Spleen (tissue), 11 donors: ENCODE results near the gene LTN1. TPM values are rescaled to one million over a fixed set of nuclear protein-coding genes. Genes with fewer than 3 reads are reported as not detected.
"Not testable (repeated sequence)": the region's sequence is repeated elsewhere in the genome, so short reads cannot be mapped to it uniquely, and the experiment has no call there.

Source experiments
- DNase-seq: peaks from one replicate; pipeline ENCODE4 v3.0.0-alpha.2; 2020
- H3K27ac ChIP-seq, 8 donors: fragments of 200-600 bp; sonication (generic) in 7 of 8; 1 replicate in 4 of 8; 2 replicates in 4 of 8; pipeline versions ENCODE4 v1.5.0 to v1.8.0; 2016 to 2021; ENCODE audit warnings: inconsistent platforms in 4 of 8, mild to moderate bottlenecking in 4 of 8, moderate library complexity in 1 of 8
- H3K27me3 ChIP-seq, 7 donors: fragments of 200-600 bp; sonication (generic) in 6 of 7; replicated peaks in 1 of 7; 1 replicate in 4 of 7; 2 replicates in 3 of 7; pipeline versions ENCODE4 v1.5.0 to v1.8.0; 2016 to 2021; ENCODE audit warnings: inconsistent platforms in 3 of 7, mild to moderate bottlenecking in 1 of 7
- H3K36me3 ChIP-seq, 6 donors: fragments of 200-600 bp; sonication (generic) in 5 of 6; 1 replicate in 4 of 6; 2 replicates in 2 of 6; pipeline versions ENCODE4 v1.5.0 to v1.8.0; 2016 to 2021; ENCODE audit warnings: inconsistent platforms in 2 of 6
- H3K4me1 ChIP-seq, 6 donors: fragments of 200-600 bp; sonication (generic) in 5 of 6; 1 replicate in 3 of 6; 2 replicates in 3 of 6; pipeline versions ENCODE4 v1.5.0 to v1.8.0; 2016 to 2021; ENCODE audit warnings: inconsistent platforms in 3 of 6
- H3K4me3 ChIP-seq, 8 donors: fragments of 200-600 bp; sonication (generic) in 7 of 8; 1 replicate in 4 of 8; 2 replicates in 4 of 8; pipeline versions ENCODE4 v1.5.0 to v1.8.0; 2016 to 2021; ENCODE audit warnings: inconsistent platforms in 4 of 8, mild to moderate bottlenecking in 4 of 8, moderate library complexity in 2 of 8
- H3K9me3 ChIP-seq, 8 donors: fragments of 200-600 bp; sonication (generic) in 7 of 8; 1 replicate in 4 of 8; 2 replicates in 4 of 8; pipeline versions ENCODE4 v1.5.0 to v1.8.0; 2016 to 2021; ENCODE audit warnings: inconsistent platforms in 4 of 8
- POLR2A ChIP-seq, 3 donors: fragments of 450-650 bp; IDR thresholded peaks; one replicate each; pipeline ENCODE4 v1.5.1; 2017; ENCODE audit warnings: antibody characterized with exemption in 3 of 3, mild to moderate bottlenecking in 1 of 3
- POLR2AphosphoS5 ChIP-seq, 3 donors: sonication (generic); formaldehyde crosslinking; IDR thresholded peaks; one replicate each; pipeline ENCODE4 v1.5.1; 2017; ENCODE audit warnings: antibody characterized with exemption in 3 of 3
- WGBS, 5 donors: extraction: QIAGEN DNeasy Blood & Tissue Kit in 3 of 5; methylation state at CpG; one replicate each; pipeline versions ENCODE4 v1.1.5 to v1.1.7; 2013 to 2018; 5-methylcytosine and 5-hydroxymethylcytosine counted together
- intact Hi-C: fragments of 100-400 bp; cut with DNase I; formaldehyde crosslinking; loops from one replicate; pipeline ENCODE4 v1.15.0; 2023; ENCODE audit warnings: low total_unique reads
- polyA plus RNA-seq, 3 donors: library from polyadenylated mRNA; stranded (reverse); fragments of 200-250 nt; gene quantifications; one replicate each; pipeline ENCODE4 v1.2.1, GENCODE V29; 2013
- total RNA-seq, 7 donors: library from RNA; depleted of rRNA in 3 of 7; stranded (reverse); fragments of >200 nt in 3 of 7; fragmentation: NEBNext Ultra II Directional in 4 of 7; extraction: Animal tissue kit (Norgen Biotek cat#: 25700) in 4 of 7; gene quantifications; one replicate each; pipeline versions ENCODE4 v1.1.0 to v1.2.1, GENCODE V29; 2016 to 2021
- TF ChIP-seq, protein P1 (sequence below), 11 experiments: fragments of 200-600 bp in 7 of 11; fragments of 450-650 bp in 4 of 11; sonication (generic) in 4 of 11; IDR thresholded peaks in 8 of 11; conservative IDR thresholded peaks in 3 of 11; 1 replicate in 7 of 11; 2 replicates in 4 of 11; pipeline versions ENCODE4 v1.4.0 to v1.8.0; 2016 to 2021; ENCODE audit warnings: antibody characterized with exemption in 11 of 11, inconsistent platforms in 4 of 11, mild to moderate bottlenecking in 1 of 11
- donor health status: healthy with polysubstance abuse.
- donor health status: DM: no; HTN: no; CAD: no; lungs with moderate emphysema.
- donor health status: DM: no; HTN: no; CAD: no.
- donor health status: Bipolar disorder and iron deficiency.
- donor health status: healthy.
- donor health status: DM: no; HTN: no; CAD: no.
- donor health status: DM: yes; HTN: yes; CAD: no.

The LTN1 gene
- total and polyA plus RNA-seq, 10 donors = 4.6 to 37.3 (median 28.7) TPM

DNA sequence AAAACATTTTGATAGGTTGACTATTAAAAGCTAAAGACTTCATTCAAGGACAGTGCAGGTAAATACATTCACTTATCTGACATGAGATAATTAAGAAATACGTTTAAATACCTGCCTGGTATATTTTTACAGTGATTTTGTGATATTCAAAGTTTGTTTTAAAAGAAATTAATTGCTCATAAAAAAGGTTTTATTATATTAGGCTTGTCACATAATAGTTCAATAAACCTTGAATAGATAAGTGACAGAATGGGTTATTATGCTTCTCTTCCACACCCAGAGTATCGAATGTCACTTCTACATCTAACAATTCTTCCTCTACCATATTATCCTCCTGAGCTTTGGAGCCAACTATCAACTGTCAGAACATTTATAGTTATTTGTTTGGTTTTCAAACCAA lies 60.0 kb downstream of the LTN1 start:
- intact Hi-C loops = no loop called here
- no peak for DNase-seq
- TF ChIP-seq POLR2A (IDR thresholded peaks at IDR 0.05) = no peak
- TF ChIP-seq, protein P1, sequence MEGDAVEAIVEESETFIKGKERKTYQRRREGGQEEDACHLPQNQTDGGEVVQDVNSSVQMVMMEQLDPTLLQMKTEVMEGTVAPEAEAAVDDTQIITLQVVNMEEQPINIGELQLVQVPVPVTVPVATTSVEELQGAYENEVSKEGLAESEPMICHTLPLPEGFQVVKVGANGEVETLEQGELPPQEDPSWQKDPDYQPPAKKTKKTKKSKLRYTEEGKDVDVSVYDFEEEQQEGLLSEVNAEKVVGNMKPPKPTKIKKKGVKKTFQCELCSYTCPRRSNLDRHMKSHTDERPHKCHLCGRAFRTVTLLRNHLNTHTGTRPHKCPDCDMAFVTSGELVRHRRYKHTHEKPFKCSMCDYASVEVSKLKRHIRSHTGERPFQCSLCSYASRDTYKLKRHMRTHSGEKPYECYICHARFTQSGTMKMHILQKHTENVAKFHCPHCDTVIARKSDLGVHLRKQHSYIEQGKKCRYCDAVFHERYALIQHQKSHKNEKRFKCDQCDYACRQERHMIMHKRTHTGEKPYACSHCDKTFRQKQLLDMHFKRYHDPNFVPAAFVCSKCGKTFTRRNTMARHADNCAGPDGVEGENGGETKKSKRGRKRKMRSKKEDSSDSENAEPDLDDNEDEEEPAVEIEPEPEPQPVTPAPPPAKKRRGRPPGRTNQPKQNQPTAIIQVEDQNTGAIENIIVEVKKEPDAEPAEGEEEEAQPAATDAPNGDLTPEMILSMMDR (IDR thresholded peaks at IDR 0.05 in 8 of 11, conservative IDR thresholded peaks at IDR 0.05 in 3 of 11) = no peak
- no peak for TF ChIP-seq POLR2AphosphoS5 (IDR thresholded peaks at IDR 0.05)
- Histone ChIP-seq H3K4me1 (no peaks in the 10 kb centered on the region), H3K9me3 (no peaks in the 10 kb centered on the region), H3K36me3 (peaks cover 0 to 100% (median 60%) of the 10 kb centered on the region in 6 donors), H3K27ac (no peak overlapping the region), H3K4me3 (no peak overlapping the region), H3K27me3 (no peaks in the 10 kb centered on the region)
- 94 to 100% (median 97%) methylated on average over 2 of the region's 2 CpGs for WGBS, 5 donors

GRCh38 chr21:28931708-28932372 lies 60.8 kb downstream of the LTN1 start:
- H3K4me3 ChIP-seq, H3K27me3 ChIP-seq, H3K27ac ChIP-seq, intact Hi-C loops, H3K9me3 ChIP-seq, H3K4me1 ChIP-seq, DNase-seq: not testable (repeated sequence)
- 84 to 95% (median 95%) methylated on average over 6 of the region's 6 CpGs for WGBS, 5 donors
- H3K36me3 ChIP-seq = peaks cover 0 to 95% (median 58%) of the 10 kb centered on the region in 6 donors

DNA sequence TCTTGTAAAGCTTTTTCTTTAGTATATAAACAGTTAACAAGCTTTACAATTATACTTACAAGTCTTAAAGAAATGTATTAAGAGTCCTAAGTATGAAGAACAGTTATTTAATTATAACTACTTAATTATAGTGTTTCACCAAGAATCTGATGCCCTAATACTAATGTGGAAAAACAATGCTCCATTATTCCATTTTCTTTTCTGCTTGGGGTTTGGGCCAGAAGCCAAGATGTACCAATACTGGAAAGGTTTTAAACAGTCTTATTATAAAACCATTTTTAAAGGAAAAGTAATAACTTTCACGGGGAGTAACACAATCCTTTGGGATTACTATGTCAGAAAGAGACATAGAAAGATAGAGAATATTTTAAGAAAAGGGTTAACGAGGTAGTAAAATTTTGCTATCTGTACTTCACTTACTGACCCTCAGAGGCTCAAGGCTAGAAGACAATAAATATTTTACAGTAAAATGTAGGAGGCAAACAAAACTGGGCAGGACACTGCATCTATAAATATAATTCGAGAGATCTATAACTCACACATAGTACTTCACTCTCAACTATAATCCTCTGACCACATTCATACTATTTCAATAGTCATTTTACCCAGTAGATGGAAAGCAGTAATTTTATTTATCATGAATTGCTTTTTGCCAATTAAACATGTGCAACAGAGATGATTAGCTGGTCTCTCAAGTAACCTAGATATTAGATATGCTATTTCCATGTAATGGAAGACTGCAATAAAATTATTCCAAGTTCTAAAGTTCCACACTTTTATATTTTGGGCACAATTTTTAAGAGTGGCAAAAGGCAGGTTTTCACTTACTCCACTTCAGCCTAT lies 63.9 kb downstream of the LTN1 start:
- peaks cover 0 to 89% (median 34%) of the 10 kb centered on the region in 6 donors for H3K36me3 ChIP-seq
- H3K27me3 ChIP-seq = no peaks in the 10 kb centered on the region
- no peak overlapping the region for H3K4me3 ChIP-seq
- 85 to 96% (median 93%) methylated on average over 3 of the region's 3 CpGs for WGBS, 5 donors
- no peaks in the 10 kb centered on the region for H3K9me3 ChIP-seq
- intact Hi-C loops = no loop called here
- no peaks in the 10 kb centered on the region for H3K4me1 ChIP-seq
- no peak overlapping the region for H3K27ac ChIP-seq
- TF ChIP-seq, protein P1 (IDR thresholded peaks at IDR 0.05 in 8 of 11, conservative IDR thresholded peaks at IDR 0.05 in 3 of 11) = no peak
- no peak for TF ChIP-seq POLR2A (IDR thresholded peaks at IDR 0.05)
- no peak for TF ChIP-seq POLR2AphosphoS5 (IDR thresholded peaks at IDR 0.05)
- DNase-seq = no peak

- WGBS, 5 donors = 92 to 100% (median 96%) methylated on average over 1 of the region's 1 CpG
- H3K9me3 ChIP-seq = no peaks in the 10 kb centered on the region
- H3K4me1 ChIP-seq = no peaks in the 10 kb centered on the region
- H3K36me3 ChIP-seq = peaks cover 0 to 89% (median 30%) of the 10 kb centered on the region in 6 donors
- no peak for DNase-seq
- H3K27ac ChIP-seq = no peak overlapping the region
- no peaks in the 10 kb centered on the region for H3K27me3 ChIP-seq
- intact Hi-C loops = no loop called here
- no peak overlapping the region for H3K4me3 ChIP-seq
- TF ChIP-seq, protein P1 (IDR thresholded peaks at IDR 0.05 in 8 of 11, conservative IDR thresholded peaks at IDR 0.05 in 3 of 11) = no peak
- TF ChIP-seq POLR2A (IDR thresholded peaks at IDR 0.05) (no peak), POLR2AphosphoS5 (IDR thresholded peaks at IDR 0.05) (no peak)
These were observed 65.5 kb downstream of the LTN1 start for GRCh38 chr21:28927130-28927529.
